ENCODE results near the gene IFITM2. TPM values are rescaled to one million over a fixed set of nuclear protein-coding genes. Genes with fewer than 3 reads are reported as not detected.

IFITM2 gene
- total RNA-seq, 2 donors from 2014 or later: 31.0 to 90.3 TPM

DNA sequence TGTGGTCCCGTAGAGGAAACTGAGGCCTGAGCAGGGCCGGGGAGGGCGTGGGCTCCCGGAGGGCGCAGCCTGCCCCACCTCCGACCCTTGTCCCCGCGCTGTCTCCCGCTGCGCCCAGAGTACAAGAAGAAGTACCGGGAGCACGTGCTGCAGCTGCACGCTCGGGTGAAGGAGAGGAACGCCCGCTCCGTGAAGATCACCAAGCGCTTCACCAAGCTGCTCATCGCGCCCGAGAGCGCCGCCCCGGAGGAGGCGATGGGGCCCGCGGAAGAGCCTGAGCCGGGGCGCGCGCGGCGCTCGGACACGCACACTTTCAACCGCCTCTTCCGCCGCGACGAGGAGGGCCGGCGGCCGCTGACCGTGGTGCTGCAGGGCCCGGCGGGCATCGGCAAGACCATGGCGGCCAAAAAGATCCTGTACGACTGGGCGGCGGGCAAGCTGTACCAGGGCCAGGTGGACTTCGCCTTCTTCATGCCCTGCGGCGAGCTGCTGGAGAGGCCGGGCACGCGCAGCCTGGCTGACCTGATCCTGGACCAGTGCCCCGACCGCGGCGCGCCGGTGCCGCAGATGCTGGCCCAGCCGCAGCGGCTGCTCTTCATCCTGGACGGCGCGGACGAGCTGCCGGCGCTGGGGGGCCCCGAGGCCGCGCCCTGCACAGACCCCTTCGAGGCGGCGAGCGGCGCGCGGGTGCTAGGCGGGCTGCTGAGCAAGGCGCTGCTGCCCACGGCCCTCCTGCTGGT lies 27.5 kb upstream of the IFITM2 start:
- intact Hi-C loops (cut with DNase I): no loop called here

GRCh38 chr11:280706-281485 lies 26.7 kb upstream of the IFITM2 start:
- DNase-seq (peak in 1 of 4 donors; percentile 13), ATAC-seq (peak; percentile 5)
- Histone ChIP-seq H3K4me3 (no peak overlapping the region), H3K36me3 (replicated peaks in 1 of 2; ENCODE audit: insufficient read depth in 1 of 2, low read depth in 2 of 2) (no peaks in the 10 kb centered on the region), H3K27me3 (peaks cover 0 to 13% of the 10 kb centered on the region in 2 donors), H3K9me3 (no peaks in the 10 kb centered on the region), H3K27ac (no peak overlapping the region), H3K4me1 (peaks cover 24% of the 10 kb centered on the region)
- intact Hi-C loops (cut with DNase I): no loop called here
- TF ChIP-seq POLR2A (IDR thresholded peaks at IDR 0.05): no peak
- TF ChIP-seq, protein P1, sequence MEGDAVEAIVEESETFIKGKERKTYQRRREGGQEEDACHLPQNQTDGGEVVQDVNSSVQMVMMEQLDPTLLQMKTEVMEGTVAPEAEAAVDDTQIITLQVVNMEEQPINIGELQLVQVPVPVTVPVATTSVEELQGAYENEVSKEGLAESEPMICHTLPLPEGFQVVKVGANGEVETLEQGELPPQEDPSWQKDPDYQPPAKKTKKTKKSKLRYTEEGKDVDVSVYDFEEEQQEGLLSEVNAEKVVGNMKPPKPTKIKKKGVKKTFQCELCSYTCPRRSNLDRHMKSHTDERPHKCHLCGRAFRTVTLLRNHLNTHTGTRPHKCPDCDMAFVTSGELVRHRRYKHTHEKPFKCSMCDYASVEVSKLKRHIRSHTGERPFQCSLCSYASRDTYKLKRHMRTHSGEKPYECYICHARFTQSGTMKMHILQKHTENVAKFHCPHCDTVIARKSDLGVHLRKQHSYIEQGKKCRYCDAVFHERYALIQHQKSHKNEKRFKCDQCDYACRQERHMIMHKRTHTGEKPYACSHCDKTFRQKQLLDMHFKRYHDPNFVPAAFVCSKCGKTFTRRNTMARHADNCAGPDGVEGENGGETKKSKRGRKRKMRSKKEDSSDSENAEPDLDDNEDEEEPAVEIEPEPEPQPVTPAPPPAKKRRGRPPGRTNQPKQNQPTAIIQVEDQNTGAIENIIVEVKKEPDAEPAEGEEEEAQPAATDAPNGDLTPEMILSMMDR (IDR thresholded peaks at IDR 0.05): no peak
- 7% methylated on average over 30 to 79 of the region's 79 CpGs for WGBS, 2 donors

More for the DNA sequence above, 27.5 kb upstream of the IFITM2 start:
- DNase-seq (peak; percentile 77 to 83 (median 81)), ATAC-seq (peak; percentile 86)
- Histone ChIP-seq H3K27me3 (peaks cover 0 to 13% of the 10 kb centered on the region in 2 donors), H3K36me3 (replicated peaks in 1 of 2; ENCODE audit: insufficient read depth in 1 of 2, low read depth in 2 of 2) (no peaks in the 10 kb centered on the region), H3K27ac (no peak overlapping the region), H3K4me3 (no peak overlapping the region), H3K4me1 (peaks cover 24% of the 10 kb centered on the region), H3K9me3 (no peaks in the 10 kb centered on the region)
- no peak for TF ChIP-seq POLR2A (IDR thresholded peaks at IDR 0.05)
- TF ChIP-seq, protein P1 (IDR thresholded peaks at IDR 0.05): no peak
- 4% methylated on average over 60 of the region's 85 CpGs; no CpG with 5 or more reads in 1 of the 2 donors for WGBS, 2 donors

GRCh38 chr11:281486-282161 lies 26.0 kb upstream of the IFITM2 start:
- DNase-seq (no peak), ATAC-seq (no peak)
- Histone ChIP-seq H3K9me3 (no peaks in the 10 kb centered on the region), H3K27me3 (peaks cover 0 to 13% of the 10 kb centered on the region in 2 donors), H3K36me3 (replicated peaks in 1 of 2; ENCODE audit: insufficient read depth in 1 of 2, low read depth in 2 of 2) (no peaks in the 10 kb centered on the region), H3K4me1 (peaks cover 26% of the 10 kb centered on the region), H3K27ac (no peak overlapping the region), H3K4me3 (no peak overlapping the region)
- 31 to 40% methylated on average over 26 of the region's 26 CpGs for WGBS, 2 donors
- TF ChIP-seq, protein P1 (IDR thresholded peaks at IDR 0.05): no peak
- TF ChIP-seq POLR2A (IDR thresholded peaks at IDR 0.05): peak in 1 of 3 donors; percentile 4
- intact Hi-C loops (cut with DNase I): no loop called here

- no peak for ATAC-seq
These were observed 25.4 kb upstream of the IFITM2 start for GRCh38 chr11:282171-282570.

More at GRCh38 chr11:282171-282570, 25.4 kb upstream of the IFITM2 start:
- DNase-seq: no peak
- intact Hi-C loops (cut with DNase I): no loop called here
- WGBS, 2 donors: 66 to 75% methylated on average over 4 of the region's 4 CpGs
- peaks cover 31% of the 10 kb centered on the region for H3K4me1 ChIP-seq
- peaks cover 0 to 13% of the 10 kb centered on the region in 2 donors for H3K27me3 ChIP-seq
- no peaks in the 10 kb centered on the region for H3K36me3 ChIP-seq (replicated peaks in 1 of 2; ENCODE audit: insufficient read depth in 1 of 2, low read depth in 2 of 2)
- H3K4me3 ChIP-seq: no peak overlapping the region
- no peak for TF ChIP-seq POLR2A (IDR thresholded peaks at IDR 0.05)
- TF ChIP-seq, protein P1 (IDR thresholded peaks at IDR 0.05): no peak
- H3K9me3 ChIP-seq: no peaks in the 10 kb centered on the region
- H3K27ac ChIP-seq: no peak overlapping the region

Measured in body of pancreas (tissue), 4 donors.